MM.1S (cell line): ENCODE measurements around the gene SLC38A10.

Experiments used
- EZH2 ChIP-seq: fragments of 300-600 bp; sonication (generic); optimal IDR thresholded peaks from 2 replicates; pipeline ENCODE3; 2017; ENCODE audit warnings: low read depth, mild to moderate bottlenecking, antibody characterized with exemption, low read length, mixed read lengths
- EZH2phosphoT487 ChIP-seq: fragments of 300-600 bp; sonication (generic); IDR thresholded peaks from 2 replicates; pipeline ENCODE4 v1.6.1; 2018; ENCODE audit warnings: antibody characterized with exemption, low read length
- TF ChIP-seq, protein P1 (sequence below): fragments of 300-600 bp; sonication (generic); IDR thresholded peaks from 2 replicates; pipeline ENCODE4 v1.5.1; 2016; ENCODE audit warnings: antibody characterized with exemption, low read length, mixed read lengths

GRCh38 chr17:81309859-81310839, 15.0 kb upstream of the SLC38A10 start:
- TF ChIP-seq, protein P1, sequence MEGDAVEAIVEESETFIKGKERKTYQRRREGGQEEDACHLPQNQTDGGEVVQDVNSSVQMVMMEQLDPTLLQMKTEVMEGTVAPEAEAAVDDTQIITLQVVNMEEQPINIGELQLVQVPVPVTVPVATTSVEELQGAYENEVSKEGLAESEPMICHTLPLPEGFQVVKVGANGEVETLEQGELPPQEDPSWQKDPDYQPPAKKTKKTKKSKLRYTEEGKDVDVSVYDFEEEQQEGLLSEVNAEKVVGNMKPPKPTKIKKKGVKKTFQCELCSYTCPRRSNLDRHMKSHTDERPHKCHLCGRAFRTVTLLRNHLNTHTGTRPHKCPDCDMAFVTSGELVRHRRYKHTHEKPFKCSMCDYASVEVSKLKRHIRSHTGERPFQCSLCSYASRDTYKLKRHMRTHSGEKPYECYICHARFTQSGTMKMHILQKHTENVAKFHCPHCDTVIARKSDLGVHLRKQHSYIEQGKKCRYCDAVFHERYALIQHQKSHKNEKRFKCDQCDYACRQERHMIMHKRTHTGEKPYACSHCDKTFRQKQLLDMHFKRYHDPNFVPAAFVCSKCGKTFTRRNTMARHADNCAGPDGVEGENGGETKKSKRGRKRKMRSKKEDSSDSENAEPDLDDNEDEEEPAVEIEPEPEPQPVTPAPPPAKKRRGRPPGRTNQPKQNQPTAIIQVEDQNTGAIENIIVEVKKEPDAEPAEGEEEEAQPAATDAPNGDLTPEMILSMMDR: no peak
- TF ChIP-seq EZH2 (no peak), EZH2phosphoT487 (no peak)
